Prostate gland (tissue), 2 donors: ENCODE measurements around the gene VAPA. TPM values are rescaled to one million over a fixed set of nuclear protein-coding genes. Genes with fewer than 3 reads are reported as not detected.
"Not testable (repeated sequence)": the region's sequence is repeated elsewhere in the genome, so short reads cannot be mapped to it uniquely, and the experiment has no call there.

ENCODE experiments used
- DNase-seq: peaks from one replicate; pipeline ENCODE4 v3.0.0-alpha.2; 2019; ENCODE audit warnings: low spot score
- H3K27ac ChIP-seq, 2 donors: fragments of 200-600 bp; sonication (generic); 2 replicates each; pipeline ENCODE4 v1.5.1; 2017 to 2019
- H3K27me3 ChIP-seq: fragments of 200-600 bp; sonication (generic); replicated peaks from 2 replicates; pipeline ENCODE4 v1.5.1; 2019; ENCODE audit not compliant: insufficient read depth
- H3K36me3 ChIP-seq, 2 donors: fragments of 200-600 bp; sonication (generic); 1 replicate in 1 of 2; 2 replicates in 1 of 2; pipeline versions ENCODE4 v1.5.1 to v1.8.1; 2017 to 2019
- H3K4me1 ChIP-seq: fragments of 200-600 bp; sonication (generic); replicated peaks from 2 replicates; pipeline ENCODE4 v1.5.1; 2019
- H3K4me3 ChIP-seq, 2 donors: fragments of 200-600 bp; sonication (generic); 2 replicates each; pipeline ENCODE4 v1.5.1; 2017 to 2019
- H3K9me3 ChIP-seq: fragments of 200-600 bp; sonication (generic); 2 replicates; pipeline ENCODE4 v1.5.1; 2017
- CTCF ChIP-seq, 4 experiments: fragments of 200-600 bp in 2 of 4; fragments of 450-650 bp in 2 of 4; sonication (generic) in 2 of 4; IDR thresholded peaks; 1 replicate in 3 of 4; 2 replicates in 1 of 4; pipeline ENCODE4 v1.5.1; 2016 to 2019; ENCODE audit warnings: antibody characterized with exemption in 4 of 4, mild to moderate bottlenecking in 2 of 4, moderate library complexity in 2 of 4
- POLR2A ChIP-seq: fragments of 450-650 bp; IDR thresholded peaks from one replicate; pipeline ENCODE4 v1.6.1; 2016; ENCODE audit warnings: antibody characterized with exemption, mild to moderate bottlenecking
- POLR2AphosphoS5 ChIP-seq: sonication (generic); formaldehyde crosslinking; IDR thresholded peaks from one replicate; pipeline ENCODE4 v1.6.1; 2017; ENCODE audit warnings: antibody characterized with exemption
- WGBS: methylation state at CpG from one replicate; pipeline ENCODE4 v1.1.5; 2018; 5-methylcytosine and 5-hydroxymethylcytosine counted together
- intact Hi-C: fragments of 100-400 bp; cut with DNase I; formaldehyde crosslinking; loops from one replicate; pipeline ENCODE4 v1.14.2; 2022
- total RNA-seq, 2 donors: library from RNA; depleted of rRNA; stranded (reverse); fragments of >200 nt; gene quantifications; one replicate each; pipeline ENCODE4 v1.1.0, GENCODE V29; 2016

The VAPA gene
- total RNA-seq, 2 donors from 2014 or later, result 140 to 183 TPM

DNA sequence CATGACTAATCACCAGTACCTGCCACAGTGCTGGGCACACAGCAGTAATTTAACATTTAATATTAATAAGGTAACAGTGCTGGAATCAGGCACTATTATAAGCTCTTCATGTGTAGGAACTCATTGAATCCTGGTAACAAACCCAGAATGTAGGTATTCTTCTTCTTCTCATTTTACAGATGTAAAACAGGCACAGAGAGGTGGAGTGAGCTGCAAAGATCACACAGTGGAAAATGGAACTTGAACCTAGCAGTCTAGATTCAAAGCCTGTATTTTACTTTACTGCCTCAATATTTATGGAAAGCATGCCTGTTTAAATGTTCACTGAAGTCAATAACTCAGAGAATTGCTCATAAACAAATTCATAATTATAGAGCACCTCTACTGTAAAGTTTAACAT, 3.7 kb upstream of the VAPA start:
- Histone ChIP-seq H3K27me3 (no peaks in the 10 kb centered on the region), H3K36me3 (no peaks in the 10 kb centered on the region), H3K4me1 (no peaks in the 10 kb centered on the region), H3K4me3 (no peak overlapping the region), H3K9me3 (no peaks in the 10 kb centered on the region), H3K27ac (no peak overlapping the region)
- no peak for DNase-seq
- TF ChIP-seq CTCF (IDR thresholded peaks at IDR 0.05) (no peak), POLR2AphosphoS5 (no peak), POLR2A (no peak)
- intact Hi-C loops, result loop anchor here (5.0 to 10.0 kb wide), 2 partner anchors 73 to 575 kb away; partner anchors contain the start of gene TWSG1

- intact Hi-C loops, result loop anchor here (5.0 to 10.0 kb wide), 2 partner anchors 73 to 576 kb away; partner anchors contain the start of gene TWSG1
- no peak for DNase-seq
- Histone ChIP-seq H3K27me3 (no peaks in the 10 kb centered on the region), H3K9me3 (no peaks in the 10 kb centered on the region), H3K27ac (no peak overlapping the region), H3K4me3 (no peak overlapping the region), H3K36me3 (no peaks in the 10 kb centered on the region), H3K4me1 (no peaks in the 10 kb centered on the region)
- TF ChIP-seq CTCF (IDR thresholded peaks at IDR 0.05) (no peak), POLR2AphosphoS5 (no peak), POLR2A (no peak)
- 78% methylated on average over 2 of the region's 2 CpGs for WGBS
Measured at GRCh38 chr18:9910661-9911060, 3.2 kb upstream of the VAPA start.

- Histone ChIP-seq H3K36me3 (no peaks in the 10 kb centered on the region), H3K27me3 (no peaks in the 10 kb centered on the region), H3K9me3 (no peaks in the 10 kb centered on the region), H3K27ac (no peak overlapping the region), H3K4me1 (no peaks in the 10 kb centered on the region), H3K4me3 (no peak overlapping the region)
- no peak for DNase-seq
- TF ChIP-seq POLR2AphosphoS5, result no peak
- TF ChIP-seq CTCF (IDR thresholded peaks at IDR 0.05), result no peak
- no peak for TF ChIP-seq POLR2A
- intact Hi-C loops, result loop anchor here (5.0 to 10.0 kb wide), 2 partner anchors 74 to 576 kb away; partner anchors contain the start of gene TWSG1
- WGBS, result 90% methylated on average over 5 of the region's 5 CpGs
Measured at GRCh38 chr18:9911226-9911625, 2.6 kb upstream of the VAPA start.

- not testable (repeated sequence) for H3K36me3 ChIP-seq, H3K4me3 ChIP-seq, DNase-seq, H3K27ac ChIP-seq, H3K9me3 ChIP-seq, H3K4me1 ChIP-seq, H3K27me3 ChIP-seq
- intact Hi-C loops, result loop anchor here (5.0 to 10.0 kb wide), 2 partner anchors 75 to 577 kb away; partner anchors contain the start of gene TWSG1
- 100% methylated on average over 1 of the region's 1 CpG for WGBS
Measured at GRCh38 chr18:9912285-9912684, 1.5 kb upstream of the VAPA start.

GRCh38 chr18:9913151-9913525, 678 bp upstream of the VAPA start:
- TF ChIP-seq POLR2A (no peak), POLR2AphosphoS5 (no peak), CTCF (IDR thresholded peaks at IDR 0.05) (no peak)
- peaks cover under 1% of the 10 kb centered on the region for H3K4me1 ChIP-seq
- H3K27ac ChIP-seq, result peak overlapping the region; percentile 99 to 100
- intact Hi-C loops, result loop anchor here (5.0 to 10.0 kb wide), 2 partner anchors 76 to 578 kb away; partner anchors contain the start of gene TWSG1
- H3K9me3 ChIP-seq, result no peaks in the 10 kb centered on the region
- H3K27me3 ChIP-seq, result no peaks in the 10 kb centered on the region
- 6% methylated on average over 12 of the region's 12 CpGs for WGBS
- no peak for DNase-seq
- no peaks in the 10 kb centered on the region for H3K36me3 ChIP-seq
- H3K4me3 ChIP-seq, result peak overlapping the region; percentile 88 to 96
